Coronary artery (tissue), 2 donors: ENCODE data around the gene WDR74.

Experiments
- DNase-seq: peaks from one replicate; pipeline ENCODE4 v3.0.0-alpha.2; 2017; ENCODE audit warnings: low spot score
- H3K27ac ChIP-seq, 2 donors: fragments of 200-600 bp; sonication (generic); one replicate each; pipeline ENCODE4 v1.5.1; 2016 to 2019
- H3K4me3 ChIP-seq: fragments of 200-600 bp; sonication (generic); 2 replicates; pipeline ENCODE4 v1.5.1; 2016; ENCODE audit warnings: mild to moderate bottlenecking, moderate library complexity
- TF ChIP-seq, protein P1 (sequence below): fragments of 200-600 bp; sonication (generic); IDR thresholded peaks from one replicate; pipeline ENCODE4 v1.5.1; 2019; ENCODE audit warnings: antibody characterized with exemption

Gene WDR74

DNA sequence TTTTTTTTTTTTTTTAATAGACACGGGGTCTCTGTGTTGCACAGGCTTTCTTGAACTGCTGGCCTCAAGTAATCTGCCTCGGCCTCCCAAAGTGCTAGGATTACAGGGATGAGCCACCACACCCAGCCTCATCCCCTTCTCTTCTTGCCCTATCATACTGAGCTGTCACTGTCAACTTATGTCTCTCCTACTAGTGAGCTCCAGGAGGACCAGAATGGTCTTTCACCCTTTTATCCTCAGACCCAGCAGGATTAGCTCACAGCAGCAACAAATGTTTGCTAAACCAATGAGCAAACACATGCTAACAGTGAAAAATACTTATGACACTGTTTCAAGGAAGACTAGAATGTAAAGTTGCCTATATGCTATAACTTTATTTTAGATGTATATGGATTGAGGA lies 27.7 kb downstream of the WDR74 start:
- no peak for DNase-seq
- Histone ChIP-seq H3K27ac (no peak overlapping the region), H3K4me3 (no peak overlapping the region)
- TF ChIP-seq, protein P1, sequence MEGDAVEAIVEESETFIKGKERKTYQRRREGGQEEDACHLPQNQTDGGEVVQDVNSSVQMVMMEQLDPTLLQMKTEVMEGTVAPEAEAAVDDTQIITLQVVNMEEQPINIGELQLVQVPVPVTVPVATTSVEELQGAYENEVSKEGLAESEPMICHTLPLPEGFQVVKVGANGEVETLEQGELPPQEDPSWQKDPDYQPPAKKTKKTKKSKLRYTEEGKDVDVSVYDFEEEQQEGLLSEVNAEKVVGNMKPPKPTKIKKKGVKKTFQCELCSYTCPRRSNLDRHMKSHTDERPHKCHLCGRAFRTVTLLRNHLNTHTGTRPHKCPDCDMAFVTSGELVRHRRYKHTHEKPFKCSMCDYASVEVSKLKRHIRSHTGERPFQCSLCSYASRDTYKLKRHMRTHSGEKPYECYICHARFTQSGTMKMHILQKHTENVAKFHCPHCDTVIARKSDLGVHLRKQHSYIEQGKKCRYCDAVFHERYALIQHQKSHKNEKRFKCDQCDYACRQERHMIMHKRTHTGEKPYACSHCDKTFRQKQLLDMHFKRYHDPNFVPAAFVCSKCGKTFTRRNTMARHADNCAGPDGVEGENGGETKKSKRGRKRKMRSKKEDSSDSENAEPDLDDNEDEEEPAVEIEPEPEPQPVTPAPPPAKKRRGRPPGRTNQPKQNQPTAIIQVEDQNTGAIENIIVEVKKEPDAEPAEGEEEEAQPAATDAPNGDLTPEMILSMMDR, result no peak

DNA sequence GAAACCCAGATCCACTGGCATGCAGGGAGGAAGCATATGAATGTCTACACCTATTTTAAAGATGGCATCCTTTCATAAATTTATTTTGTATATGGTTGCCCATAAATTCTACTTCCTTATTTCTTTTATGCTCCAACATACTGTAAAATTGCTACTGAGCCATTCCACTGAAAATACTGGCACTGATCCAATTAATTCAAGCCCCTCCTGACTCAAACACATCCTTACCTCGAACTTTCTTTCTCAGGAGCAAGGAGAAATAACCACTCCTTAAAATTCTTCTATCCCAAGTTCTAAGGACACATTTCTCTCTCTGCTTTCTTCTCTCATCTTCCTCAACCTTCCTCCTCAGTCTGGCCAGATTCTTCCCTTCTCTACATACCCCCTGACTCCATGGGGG lies 28.6 kb downstream of the WDR74 start:
- DNase-seq, result no peak
- TF ChIP-seq, protein P1, result no peak
- Histone ChIP-seq H3K4me3 (no peak overlapping the region), H3K27ac (no peak overlapping the region)

DNA sequence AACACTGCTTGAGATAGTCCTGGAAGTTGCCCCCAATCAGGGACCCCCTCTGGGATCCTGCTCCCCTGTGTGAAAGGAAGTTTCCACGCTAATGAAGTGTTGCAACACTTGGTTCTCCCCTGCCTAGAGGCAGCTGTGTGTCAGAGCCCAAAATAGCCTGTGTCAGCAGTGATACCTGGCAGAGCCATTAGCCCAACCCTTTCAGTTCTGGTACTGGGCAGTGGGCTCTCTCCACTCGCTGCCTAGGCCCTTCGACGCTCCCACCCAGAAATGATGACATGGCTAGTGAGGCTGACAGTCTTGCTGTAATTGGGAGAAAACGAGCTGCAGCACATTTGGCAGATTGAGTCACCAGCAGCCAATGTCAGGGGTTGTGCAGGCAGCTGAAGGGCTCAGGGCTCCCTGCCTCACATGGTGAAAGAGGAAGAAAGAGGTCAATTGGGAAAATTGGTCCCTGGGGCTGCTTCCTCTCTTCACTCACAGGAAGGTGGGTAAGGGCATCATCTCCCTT lies 32.7 kb downstream of the WDR74 start:
- TF ChIP-seq, protein P1, result no peak
- Histone ChIP-seq H3K27ac (peak overlapping the region; percentile 85 to 95), H3K4me3 (no peak overlapping the region)
- DNase-seq, result no peak

DNA sequence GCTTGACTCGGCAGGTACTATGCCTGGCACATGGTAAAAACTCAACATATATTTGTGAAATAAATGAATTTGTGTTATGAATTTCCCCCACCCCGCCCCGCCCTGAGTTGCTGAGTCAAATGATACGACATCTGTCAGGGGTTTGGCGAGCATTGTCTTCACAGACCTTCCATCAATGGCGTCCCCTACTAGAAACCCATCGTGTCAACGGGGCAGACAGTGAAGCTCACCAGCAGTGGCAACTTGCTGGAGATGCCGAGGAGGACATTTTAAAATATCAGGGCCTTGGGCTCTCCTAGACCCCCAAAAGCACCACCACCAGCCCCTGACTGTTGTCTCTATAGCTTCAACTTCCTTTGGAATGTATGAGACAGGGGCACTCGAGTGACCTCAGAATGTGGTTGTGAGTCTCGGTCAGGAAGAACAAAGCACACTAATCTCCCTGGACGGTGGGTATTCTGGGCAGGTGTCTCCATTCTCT lies 33.4 kb downstream of the WDR74 start:
- H3K27ac ChIP-seq, result peak overlapping the region; percentile 85 to 95
- peak overlapping the region; percentile 88 for H3K4me3 ChIP-seq
- no peak for DNase-seq
- TF ChIP-seq, protein P1, result no peak

DNA sequence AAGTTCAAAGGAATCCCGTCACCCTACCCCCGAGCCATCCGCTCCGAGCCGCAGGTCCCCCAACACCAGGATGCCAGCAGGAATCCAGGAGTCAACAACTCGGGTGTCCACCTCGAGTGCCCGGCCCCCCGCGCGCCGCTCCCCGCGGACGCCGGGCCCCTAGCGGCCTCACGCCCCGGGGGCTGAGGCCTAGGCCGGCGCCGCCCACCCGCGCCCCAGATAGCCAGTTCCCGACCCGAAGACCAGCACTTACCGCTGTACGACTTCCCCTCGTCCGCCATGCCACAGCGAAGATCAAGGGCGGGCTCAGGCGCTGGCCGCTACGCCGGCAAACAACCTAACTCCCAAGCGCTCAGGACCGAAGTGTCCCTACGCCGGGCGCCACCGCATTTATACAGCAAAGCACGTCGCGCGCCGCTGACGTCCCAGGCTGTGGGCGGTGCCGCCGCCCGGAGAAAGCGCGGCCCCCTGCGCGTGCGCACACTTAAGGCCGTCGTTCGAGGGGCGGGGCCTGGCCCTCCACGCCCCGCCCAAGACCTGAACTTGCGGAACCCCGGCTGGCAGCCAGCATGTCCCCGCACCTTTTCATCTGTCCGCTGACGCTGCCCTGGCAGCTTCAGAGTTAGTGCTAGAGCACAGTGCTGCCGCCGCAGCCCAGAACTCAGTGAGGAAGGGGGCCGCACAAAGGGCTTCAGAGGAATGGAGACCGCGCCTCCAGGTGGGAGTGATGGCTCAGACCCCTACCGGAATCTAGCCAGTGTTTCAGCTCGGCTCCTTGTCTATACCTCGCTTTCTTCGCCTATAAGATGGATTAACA lies 34.1 kb downstream of the WDR74 start, which contains the start of gene NXF1:
Gene NXF1, minus strand, starts transcription at position 365 of the 817 bp plus-strand sequence. Its CDS starts 84 bp downstream, at position 281.
- TF ChIP-seq, protein P1, result no peak

DNA sequence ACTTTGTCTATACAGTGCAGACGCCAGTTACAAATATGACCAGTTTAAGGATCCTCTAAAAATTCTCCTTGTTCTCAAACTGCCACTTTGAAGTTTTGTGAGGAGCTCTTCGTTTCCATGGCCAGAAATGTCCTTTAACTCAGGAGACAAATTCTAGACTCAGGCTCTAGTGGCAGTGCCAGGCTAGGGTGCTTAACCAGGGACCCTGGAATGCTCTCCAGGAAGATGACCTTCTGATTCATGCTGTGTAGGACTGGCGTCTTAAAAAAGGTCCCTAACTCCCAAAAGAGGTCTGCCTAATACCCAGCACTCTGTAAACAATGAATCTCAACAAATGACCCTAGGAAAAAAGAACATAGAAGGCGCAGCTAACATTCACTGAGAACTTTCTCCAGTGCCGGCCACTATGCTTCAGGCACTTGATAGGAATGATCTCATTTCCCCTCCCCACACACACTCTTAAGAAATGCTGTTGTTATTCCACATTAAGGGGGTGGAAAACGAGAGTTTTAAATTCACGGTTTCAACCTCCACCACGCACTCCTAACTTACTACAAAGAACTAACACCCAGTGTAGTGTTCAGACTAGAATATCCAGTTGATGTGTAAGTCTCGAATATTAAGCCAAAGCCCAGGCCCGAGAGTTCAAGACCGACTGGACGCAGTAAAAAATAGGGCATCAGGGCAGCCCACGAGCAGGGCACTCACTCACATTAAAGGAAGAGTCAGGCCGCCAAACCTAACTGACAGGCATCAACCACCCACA lies 34.9 kb downstream of the WDR74 start:
- no peak for DNase-seq
- TF ChIP-seq, protein P1, result no peak
- peak overlapping the region; percentile 85 to 95 for H3K27ac ChIP-seq
- H3K4me3 ChIP-seq, result peak overlapping the region; percentile 88

More for the DNA sequence above, 34.1 kb downstream of the WDR74 start, which contains the start of gene NXF1:
- Histone ChIP-seq H3K27ac (peak within 1 kb of the TSS; percentile 85 to 95), H3K4me3 (peak within 1 kb of the TSS; percentile 88)
- peak; percentile 95 for DNase-seq
